Myocyte (in vitro differentiated cells): ENCODE measurements around the gene E2F8. TPM values are rescaled to one million over a fixed set of nuclear protein-coding genes. Genes with fewer than 3 reads are reported as not detected.

Experiments used
- DNase-seq: peaks from one replicate; pipeline ENCODE4 v3.0.0-alpha.2; 2012; ENCODE audit warnings: low read depth
- total RNA-seq: library from RNA; depleted of rRNA; stranded (reverse); fragments of >200 nt; gene quantifications from 2 replicates; pipeline ENCODE4 v1.2.3, GENCODE V29; 2014

The E2F8 gene
- total RNA-seq, 1 donor from 2014 or later = 11.9 TPM

GRCh38 chr11:19253153-19253745 lies 12.5 kb upstream of the E2F8 start:
- DNase-seq = no peak

GRCh38 chr11:19252394-19253152 lies 11.8 kb upstream of the E2F8 start:
- no peak for DNase-seq

- no peak for DNase-seq
Observed at GRCh38 chr11:19251577-19251976, 10.8 kb upstream of the E2F8 start.

GRCh38 chr11:19246816-19247215 lies 6.1 kb upstream of the E2F8 start:
- no peak for DNase-seq

GRCh38 chr11:19245351-19245750 lies 4.6 kb upstream of the E2F8 start:
- no peak for DNase-seq

GRCh38 chr11:19244621-19245020 lies 3.9 kb upstream of the E2F8 start:
- no peak for DNase-seq

GRCh38 chr11:19244084-19244483 lies 3.3 kb upstream of the E2F8 start:
- DNase-seq = no peak

- DNase-seq = no peak
Observed at GRCh38 chr11:19243613-19244012, 2.9 kb upstream of the E2F8 start.

- no peak for DNase-seq
Observed at GRCh38 chr11:19243143-19243542, 2.4 kb upstream of the E2F8 start.

GRCh38 chr11:19242179-19242932 lies 1.6 kb upstream of the E2F8 start:
- no peak for DNase-seq

- DNase-seq = no peak
Observed at GRCh38 chr11:19241260-19242178, 774 bp upstream of the E2F8 start.

- DNase-seq = no peak
Observed at GRCh38 chr11:19239039-19239438, 1.7 kb downstream of the E2F8 start.

- peak; percentile 55 for DNase-seq
Observed at GRCh38 chr11:19237813-19238212, 2.9 kb downstream of the E2F8 start.

- DNase-seq = peak; percentile 57
Observed at GRCh38 chr11:19237381-19237780, 3.4 kb downstream of the E2F8 start.

- DNase-seq = peak; percentile 55
Observed at GRCh38 chr11:19234231-19234817, 6.4 kb downstream of the E2F8 start.

GRCh38 chr11:19232910-19233503 lies 7.7 kb downstream of the E2F8 start:
- peak; percentile 73 for DNase-seq

- no peak for DNase-seq
Observed at GRCh38 chr11:19229671-19230070, 11.1 kb downstream of the E2F8 start.

GRCh38 chr11:19228968-19229367 lies 11.8 kb downstream of the E2F8 start:
- peak; percentile 78 for DNase-seq

- DNase-seq = no peak
Observed at GRCh38 chr11:19226378-19227195, 14.2 kb downstream of the E2F8 start.

GRCh38 chr11:19225581-19225980 lies 15.2 kb downstream of the E2F8 start:
- DNase-seq = no peak
